WTC11 (cell line): ENCODE results near the gene KCNJ6. TPM values are rescaled to one million over a fixed set of nuclear protein-coding genes. Genes with fewer than 3 reads are reported as not detected.

Experiments used
- ATAC-seq: fragments of 200-7000 bp; cut with Tn5 transposase; 2 replicates; pipeline ENCODE4 v1.10.0; 2021; ENCODE audit warnings: mild to moderate bottlenecking, moderate library complexity
- CTCF ChIA-PET: fragments of 300-600 bp; sonication (Branson Sonifier 250); formaldehyde crosslinking; loops from one replicate; lab custom pipeline; 2021; ENCODE audit warnings: antibody characterized with exemption; lab: Charles Lee
- POLR2A ChIA-PET: fragments of 350-600 bp; sonication (Branson Sonifier 250); formaldehyde crosslinking; loops from one replicate; lab custom pipeline; 2021; ENCODE audit warnings: antibody characterized with exemption; lab: Charles Lee
- DNase-seq: peaks from one replicate; pipeline ENCODE4 v3.0.0; 2021; ENCODE audit warnings: low spot score
- H3K27ac Mint-ChIP-seq: 2 replicates; pipeline ENCODE4 v1.8.0; 2021; ENCODE audit warnings: mixed read lengths
- H3K27me3 Mint-ChIP-seq: 2 replicates; pipeline ENCODE4 v1.8.0; 2021; ENCODE audit warnings: low read depth, mild to moderate bottlenecking, moderate library complexity, mixed read lengths
- H3K36me3 Mint-ChIP-seq: 2 replicates; pipeline ENCODE4 v1.8.0; 2021; ENCODE audit warnings: mixed read lengths
- H3K4me1 Mint-ChIP-seq: 2 replicates; pipeline ENCODE4 v1.8.0; 2022; ENCODE audit warnings: mixed read lengths
- H3K4me3 Mint-ChIP-seq: 2 replicates; pipeline ENCODE4 v1.8.0; 2021; ENCODE audit warnings: mild to moderate bottlenecking, moderate library complexity, mixed read lengths
- H3K9me3 Mint-ChIP-seq: 2 replicates; pipeline ENCODE4 v1.8.0; 2021; ENCODE audit warnings: mixed read lengths
- CREB1 ChIP-seq: sonication (generic); formaldehyde crosslinking; IDR thresholded peaks from 2 replicates; pipeline ENCODE4 v1.8.0; 2023; ENCODE audit warnings: mild to moderate bottlenecking, missing genetic modification reagents
- CREM ChIP-seq: sonication (generic); formaldehyde crosslinking; IDR thresholded peaks from 2 replicates; pipeline ENCODE4 v1.8.1; 2022; ENCODE audit warnings: mild to moderate bottlenecking, missing genetic modification reagents, moderate library complexity
- ELF4 ChIP-seq: sonication (generic); formaldehyde crosslinking; IDR thresholded peaks from 2 replicates; pipeline ENCODE4 v1.8.1; 2022; ENCODE audit warnings: low read depth, mild to moderate bottlenecking, moderate library complexity, missing genetic modification reagents
- GTF2I ChIP-seq: fragments of 250-450 bp; sonication (Bioruptor Pico); conservative IDR thresholded peaks from 2 replicates; pipeline ENCODE4 v1.4.0; 2021; ENCODE audit warnings: mild to moderate bottlenecking
- NR2C2 ChIP-seq: sonication (generic); formaldehyde crosslinking; IDR thresholded peaks from 2 replicates; pipeline ENCODE4 v1.8.0; 2022; ENCODE audit warnings: mild to moderate bottlenecking, missing genetic modification reagents
- RORB ChIP-seq: fragments of 250-450 bp; sonication (Bioruptor Pico); IDR thresholded peaks from 2 replicates; pipeline ENCODE4 v1.9.0; 2021; ENCODE audit warnings: mild to moderate bottlenecking
- SOX15 ChIP-seq: fragments of 250-450 bp; sonication (Bioruptor Pico); IDR thresholded peaks from 2 replicates; pipeline ENCODE4 v1.9.0; 2021; ENCODE audit warnings: mild to moderate bottlenecking
- TP53 ChIP-seq: sonication (generic); formaldehyde crosslinking; IDR thresholded peaks from 2 replicates; pipeline ENCODE4 v1.8.1; 2023; ENCODE audit warnings: mild to moderate bottlenecking, missing genetic modification reagents
- ZBTB21 ChIP-seq: sonication (generic); formaldehyde crosslinking; IDR thresholded peaks from 2 replicates; pipeline ENCODE4 v1.8.1; 2023; ENCODE audit warnings: mild to moderate bottlenecking, missing genetic modification reagents, borderline replicate concordance
- ZNF121 ChIP-seq: sonication (generic); formaldehyde crosslinking; IDR thresholded peaks from 2 replicates; pipeline ENCODE4 v1.8.0; 2023; ENCODE audit warnings: missing genetic modification reagents
- ZNF232 ChIP-seq: sonication (generic); formaldehyde crosslinking; IDR thresholded peaks from 2 replicates; pipeline ENCODE4 v1.8.0; 2022; ENCODE audit warnings: mild to moderate bottlenecking, missing genetic modification reagents
- ZNF263 ChIP-seq: sonication (generic); formaldehyde crosslinking; IDR thresholded peaks from 2 replicates; pipeline ENCODE4 v1.8.1; 2022; ENCODE audit warnings: low read depth, mild to moderate bottlenecking, moderate library complexity, missing genetic modification reagents
- ZNF671 ChIP-seq: fragments of 250-450 bp; sonication (Bioruptor Pico); IDR thresholded peaks from 2 replicates; pipeline ENCODE4 v1.8.0; 2021; ENCODE audit warnings: mild to moderate bottlenecking
- total RNA-seq: library from RNA; stranded (reverse); gene quantifications from 3 replicates; pipeline ENCODE4 v1.2.3, GENCODE V29; 2021
- TF ChIP-seq, protein P1 (sequence below): fragments of 250-450 bp; sonication (Bioruptor Pico); IDR thresholded peaks from 2 replicates; pipeline ENCODE4 v1.9.0; 2021; ENCODE audit warnings: mild to moderate bottlenecking, borderline replicate concordance
- TF ChIP-seq, protein P2 (sequence below): sonication (generic); formaldehyde crosslinking; conservative IDR thresholded peaks from 2 replicates; pipeline ENCODE4 v1.8.1; 2023; ENCODE audit warnings: mild to moderate bottlenecking, low read depth, missing genetic modification reagents, moderate library complexity
- TF ChIP-seq, protein P3 (sequence below): sonication (generic); formaldehyde crosslinking; IDR thresholded peaks from 2 replicates; pipeline ENCODE4 v1.8.1; 2023; ENCODE audit warnings: mild to moderate bottlenecking, missing genetic modification reagents
- TF ChIP-seq, protein P4 (sequence below): sonication (generic); formaldehyde crosslinking; IDR thresholded peaks from 2 replicates; pipeline ENCODE4 v1.8.0; 2022; ENCODE audit warnings: mild to moderate bottlenecking, missing genetic modification reagents
- TF ChIP-seq, protein P5 (sequence below): fragments of 250-450 bp; sonication (Bioruptor Pico); IDR thresholded peaks from 2 replicates; pipeline ENCODE4 v2.1.2; 2022; ENCODE audit warnings: mild to moderate bottlenecking, moderate library complexity
- TF ChIP-seq, protein P6 (sequence below): fragments of 250-450 bp; sonication (Bioruptor Pico); conservative IDR thresholded peaks from 2 replicates; pipeline ENCODE4 v1.9.0; 2021; ENCODE audit warnings: mild to moderate bottlenecking

KCNJ6 gene
- total RNA-seq, 1 experiment from 2014 or later: 0.35 TPM

DNA sequence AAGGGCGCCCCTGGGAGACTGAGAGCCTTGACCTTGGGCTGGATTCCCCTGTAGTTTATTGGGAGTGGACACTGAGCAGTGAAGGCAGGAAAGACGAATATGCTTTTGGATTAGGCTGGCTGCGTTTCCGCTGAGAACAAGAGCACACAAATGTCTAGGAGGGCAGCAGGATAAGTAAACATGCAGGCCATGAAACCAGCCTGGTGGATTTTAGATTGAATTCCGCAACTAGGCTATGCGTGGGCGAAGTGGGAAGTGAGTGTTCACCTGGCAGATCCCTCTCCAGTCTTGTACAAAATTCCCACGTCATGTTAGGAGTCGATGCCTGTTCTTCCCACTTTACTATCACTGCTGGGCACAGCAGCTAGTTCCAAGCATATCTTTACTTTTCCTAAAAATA lies 21.4 kb upstream of the KCNJ6 start:
- Mint-ChIP-seq H3K9me3 (peaks cover 25% of the 10 kb centered on the region), H3K36me3 (peaks cover 8% of the 10 kb centered on the region), H3K27me3 (peaks cover 4% of the 10 kb centered on the region; the same call in 1 of the 2 replicates), H3K4me1 (no peaks in the 10 kb centered on the region), H3K4me3 (no peak overlapping the region), H3K27ac (no peak overlapping the region)
- ChIA-PET POLR2A (interaction anchor here (0.7 kb wide), 1 partner anchor 661 kb away, joined by 10 read pairs; no protein-coding TSS in a partner anchor), CTCF (interaction anchor here (1.4 kb wide), 1 partner anchor 237 kb away, joined by 3 read pairs; no protein-coding TSS in a partner anchor)
- DNase-seq (no peak), ATAC-seq (no peak)
- TF ChIP-seq ELF4 (CRISPR knock-in tag): no peak
- TF ChIP-seq, protein P1, sequence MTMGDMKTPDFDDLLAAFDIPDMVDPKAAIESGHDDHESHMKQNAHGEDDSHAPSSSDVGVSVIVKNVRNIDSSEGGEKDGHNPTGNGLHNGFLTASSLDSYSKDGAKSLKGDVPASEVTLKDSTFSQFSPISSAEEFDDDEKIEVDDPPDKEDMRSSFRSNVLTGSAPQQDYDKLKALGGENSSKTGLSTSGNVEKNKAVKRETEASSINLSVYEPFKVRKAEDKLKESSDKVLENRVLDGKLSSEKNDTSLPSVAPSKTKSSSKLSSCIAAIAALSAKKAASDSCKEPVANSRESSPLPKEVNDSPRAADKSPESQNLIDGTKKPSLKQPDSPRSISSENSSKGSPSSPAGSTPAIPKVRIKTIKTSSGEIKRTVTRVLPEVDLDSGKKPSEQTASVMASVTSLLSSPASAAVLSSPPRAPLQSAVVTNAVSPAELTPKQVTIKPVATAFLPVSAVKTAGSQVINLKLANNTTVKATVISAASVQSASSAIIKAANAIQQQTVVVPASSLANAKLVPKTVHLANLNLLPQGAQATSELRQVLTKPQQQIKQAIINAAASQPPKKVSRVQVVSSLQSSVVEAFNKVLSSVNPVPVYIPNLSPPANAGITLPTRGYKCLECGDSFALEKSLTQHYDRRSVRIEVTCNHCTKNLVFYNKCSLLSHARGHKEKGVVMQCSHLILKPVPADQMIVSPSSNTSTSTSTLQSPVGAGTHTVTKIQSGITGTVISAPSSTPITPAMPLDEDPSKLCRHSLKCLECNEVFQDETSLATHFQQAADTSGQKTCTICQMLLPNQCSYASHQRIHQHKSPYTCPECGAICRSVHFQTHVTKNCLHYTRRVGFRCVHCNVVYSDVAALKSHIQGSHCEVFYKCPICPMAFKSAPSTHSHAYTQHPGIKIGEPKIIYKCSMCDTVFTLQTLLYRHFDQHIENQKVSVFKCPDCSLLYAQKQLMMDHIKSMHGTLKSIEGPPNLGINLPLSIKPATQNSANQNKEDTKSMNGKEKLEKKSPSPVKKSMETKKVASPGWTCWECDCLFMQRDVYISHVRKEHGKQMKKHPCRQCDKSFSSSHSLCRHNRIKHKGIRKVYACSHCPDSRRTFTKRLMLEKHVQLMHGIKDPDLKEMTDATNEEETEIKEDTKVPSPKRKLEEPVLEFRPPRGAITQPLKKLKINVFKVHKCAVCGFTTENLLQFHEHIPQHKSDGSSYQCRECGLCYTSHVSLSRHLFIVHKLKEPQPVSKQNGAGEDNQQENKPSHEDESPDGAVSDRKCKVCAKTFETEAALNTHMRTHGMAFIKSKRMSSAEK: no peak

DNA sequence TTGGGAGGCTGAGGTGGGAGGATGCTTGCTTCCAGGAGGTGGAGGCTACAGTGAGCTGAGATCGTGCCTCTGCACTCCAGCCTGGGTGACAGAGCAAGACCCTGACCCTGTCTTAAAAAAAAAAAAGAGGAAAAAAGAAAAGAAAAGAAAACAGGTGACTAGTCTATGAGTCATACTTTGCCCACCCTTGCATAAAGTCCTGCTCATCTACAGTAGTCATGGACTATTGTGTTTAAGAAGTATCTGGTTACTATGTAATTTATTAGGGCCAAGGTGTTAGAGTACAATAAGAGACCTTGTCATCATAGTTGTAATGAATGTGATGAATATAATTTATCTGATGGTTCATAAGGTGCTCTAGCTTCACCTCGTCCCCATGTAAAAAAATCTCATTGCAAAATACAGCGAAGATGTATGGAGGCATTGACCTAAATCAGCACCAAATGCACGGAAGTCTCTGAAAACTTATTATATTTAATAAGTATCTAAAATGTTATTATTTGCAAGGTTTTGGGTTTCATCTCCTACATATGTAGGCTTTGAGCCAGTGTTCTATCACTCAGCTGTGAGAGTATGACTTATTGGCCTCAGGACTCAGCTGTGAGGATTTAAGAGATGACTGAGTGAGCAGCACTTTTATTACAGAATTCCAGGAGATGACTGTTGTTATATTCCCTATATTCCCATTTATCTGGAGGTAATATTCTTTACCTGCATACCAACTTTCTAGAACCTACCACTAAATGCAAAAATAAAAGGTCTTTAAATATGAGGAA lies 19.9 kb upstream of the KCNJ6 start:
- Mint-ChIP-seq H3K9me3 (peaks cover 37% of the 10 kb centered on the region), H3K27ac (no peak overlapping the region), H3K27me3 (peaks cover 7% of the 10 kb centered on the region; the same call in 1 of the 2 replicates), H3K36me3 (peaks cover 8% of the 10 kb centered on the region), H3K4me3 (no peak overlapping the region), H3K4me1 (no peaks in the 10 kb centered on the region)
- DNase-seq: no peak
- TF ChIP-seq ZNF671 (CRISPR knock-in tag): no peak
- TF ChIP-seq GTF2I: no peak
- TF ChIP-seq TP53 (CRISPR knock-in tag): no peak
- TF ChIP-seq NR2C2 (CRISPR knock-in tag): no peak
- TF ChIP-seq CREB1 (CRISPR knock-in tag): no peak
- TF ChIP-seq CREM (CRISPR knock-in tag): no peak
- POLR2A ChIA-PET: no interaction called here
- CTCF ChIA-PET: no interaction called here
- no peak for ATAC-seq

DNA sequence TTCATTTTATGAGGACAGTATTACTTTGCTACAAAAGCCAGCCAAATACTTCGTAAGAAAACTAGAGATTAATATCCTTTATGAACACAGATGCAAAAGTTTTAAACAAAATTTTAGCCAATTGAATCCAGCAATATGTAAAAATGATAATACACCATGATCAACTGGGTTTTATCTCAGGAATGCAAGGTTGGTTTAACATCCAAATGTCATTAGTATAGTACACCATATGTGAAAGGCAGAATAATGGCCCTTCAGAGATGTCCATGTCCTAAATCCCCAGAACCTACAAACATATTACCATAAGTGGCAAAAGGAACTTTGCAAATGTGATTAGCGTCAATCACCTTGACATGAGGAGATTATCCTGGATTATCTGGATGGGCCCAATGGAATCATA lies 16.7 kb upstream of the KCNJ6 start:
- peaks cover 7% of the 10 kb centered on the region; the same call in 1 of the 2 replicates for H3K27me3 Mint-ChIP-seq
- H3K4me1 Mint-ChIP-seq: no peaks in the 10 kb centered on the region
- H3K36me3 Mint-ChIP-seq: peaks cover 4% of the 10 kb centered on the region
- ChIA-PET CTCF (interaction anchor here (1.0 kb wide), 1 partner anchor 16 kb away, joined by 3 read pairs; no protein-coding TSS in a partner anchor), POLR2A (no interaction called here)
- ATAC-seq (no peak), DNase-seq (no peak)
- H3K27ac Mint-ChIP-seq: no peak overlapping the region
- H3K4me3 Mint-ChIP-seq: no peak overlapping the region
- H3K9me3 Mint-ChIP-seq: peaks cover 29% of the 10 kb centered on the region
- TF ChIP-seq, protein P2, sequence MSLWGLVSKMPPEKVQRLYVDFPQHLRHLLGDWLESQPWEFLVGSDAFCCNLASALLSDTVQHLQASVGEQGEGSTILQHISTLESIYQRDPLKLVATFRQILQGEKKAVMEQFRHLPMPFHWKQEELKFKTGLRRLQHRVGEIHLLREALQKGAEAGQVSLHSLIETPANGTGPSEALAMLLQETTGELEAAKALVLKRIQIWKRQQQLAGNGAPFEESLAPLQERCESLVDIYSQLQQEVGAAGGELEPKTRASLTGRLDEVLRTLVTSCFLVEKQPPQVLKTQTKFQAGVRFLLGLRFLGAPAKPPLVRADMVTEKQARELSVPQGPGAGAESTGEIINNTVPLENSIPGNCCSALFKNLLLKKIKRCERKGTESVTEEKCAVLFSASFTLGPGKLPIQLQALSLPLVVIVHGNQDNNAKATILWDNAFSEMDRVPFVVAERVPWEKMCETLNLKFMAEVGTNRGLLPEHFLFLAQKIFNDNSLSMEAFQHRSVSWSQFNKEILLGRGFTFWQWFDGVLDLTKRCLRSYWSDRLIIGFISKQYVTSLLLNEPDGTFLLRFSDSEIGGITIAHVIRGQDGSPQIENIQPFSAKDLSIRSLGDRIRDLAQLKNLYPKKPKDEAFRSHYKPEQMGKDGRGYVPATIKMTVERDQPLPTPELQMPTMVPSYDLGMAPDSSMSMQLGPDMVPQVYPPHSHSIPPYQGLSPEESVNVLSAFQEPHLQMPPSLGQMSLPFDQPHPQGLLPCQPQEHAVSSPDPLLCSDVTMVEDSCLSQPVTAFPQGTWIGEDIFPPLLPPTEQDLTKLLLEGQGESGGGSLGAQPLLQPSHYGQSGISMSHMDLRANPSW (CRISPR knock-in tag): no peak
- TF ChIP-seq, protein P3, sequence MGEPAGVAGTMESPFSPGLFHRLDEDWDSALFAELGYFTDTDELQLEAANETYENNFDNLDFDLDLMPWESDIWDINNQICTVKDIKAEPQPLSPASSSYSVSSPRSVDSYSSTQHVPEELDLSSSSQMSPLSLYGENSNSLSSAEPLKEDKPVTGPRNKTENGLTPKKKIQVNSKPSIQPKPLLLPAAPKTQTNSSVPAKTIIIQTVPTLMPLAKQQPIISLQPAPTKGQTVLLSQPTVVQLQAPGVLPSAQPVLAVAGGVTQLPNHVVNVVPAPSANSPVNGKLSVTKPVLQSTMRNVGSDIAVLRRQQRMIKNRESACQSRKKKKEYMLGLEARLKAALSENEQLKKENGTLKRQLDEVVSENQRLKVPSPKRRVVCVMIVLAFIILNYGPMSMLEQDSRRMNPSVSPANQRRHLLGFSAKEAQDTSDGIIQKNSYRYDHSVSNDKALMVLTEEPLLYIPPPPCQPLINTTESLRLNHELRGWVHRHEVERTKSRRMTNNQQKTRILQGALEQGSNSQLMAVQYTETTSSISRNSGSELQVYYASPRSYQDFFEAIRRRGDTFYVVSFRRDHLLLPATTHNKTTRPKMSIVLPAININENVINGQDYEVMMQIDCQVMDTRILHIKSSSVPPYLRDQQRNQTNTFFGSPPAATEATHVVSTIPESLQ (CRISPR knock-in tag): no peak
- TF ChIP-seq ZNF263 (CRISPR knock-in tag) (no peak), CREB1 (CRISPR knock-in tag) (no peak), ZNF232 (CRISPR knock-in tag) (no peak), RORB (no peak), ZBTB21 (no peak), SOX15 (CRISPR knock-in tag) (no peak), ZNF121 (no peak), TP53 (CRISPR knock-in tag) (no peak)
- TF ChIP-seq, protein P4, sequence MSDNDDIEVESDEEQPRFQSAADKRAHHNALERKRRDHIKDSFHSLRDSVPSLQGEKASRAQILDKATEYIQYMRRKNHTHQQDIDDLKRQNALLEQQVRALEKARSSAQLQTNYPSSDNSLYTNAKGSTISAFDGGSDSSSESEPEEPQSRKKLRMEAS (CRISPR knock-in tag): no peak
- TF ChIP-seq, protein P5, sequence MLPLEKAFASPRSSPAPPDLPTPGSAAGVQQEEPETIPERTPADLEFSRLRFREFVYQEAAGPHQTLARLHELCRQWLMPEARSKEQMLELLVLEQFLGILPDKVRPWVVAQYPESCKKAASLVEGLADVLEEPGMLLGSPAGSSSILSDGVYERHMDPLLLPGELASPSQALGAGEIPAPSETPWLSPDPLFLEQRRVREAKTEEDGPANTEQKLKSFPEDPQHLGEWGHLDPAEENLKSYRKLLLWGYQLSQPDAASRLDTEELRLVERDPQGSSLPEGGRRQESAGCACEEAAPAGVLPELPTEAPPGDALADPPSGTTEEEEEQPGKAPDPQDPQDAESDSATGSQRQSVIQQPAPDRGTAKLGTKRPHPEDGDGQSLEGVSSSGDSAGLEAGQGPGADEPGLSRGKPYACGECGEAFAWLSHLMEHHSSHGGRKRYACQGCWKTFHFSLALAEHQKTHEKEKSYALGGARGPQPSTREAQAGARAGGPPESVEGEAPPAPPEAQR (CRISPR knock-in tag): no peak
- TF ChIP-seq, protein P6, sequence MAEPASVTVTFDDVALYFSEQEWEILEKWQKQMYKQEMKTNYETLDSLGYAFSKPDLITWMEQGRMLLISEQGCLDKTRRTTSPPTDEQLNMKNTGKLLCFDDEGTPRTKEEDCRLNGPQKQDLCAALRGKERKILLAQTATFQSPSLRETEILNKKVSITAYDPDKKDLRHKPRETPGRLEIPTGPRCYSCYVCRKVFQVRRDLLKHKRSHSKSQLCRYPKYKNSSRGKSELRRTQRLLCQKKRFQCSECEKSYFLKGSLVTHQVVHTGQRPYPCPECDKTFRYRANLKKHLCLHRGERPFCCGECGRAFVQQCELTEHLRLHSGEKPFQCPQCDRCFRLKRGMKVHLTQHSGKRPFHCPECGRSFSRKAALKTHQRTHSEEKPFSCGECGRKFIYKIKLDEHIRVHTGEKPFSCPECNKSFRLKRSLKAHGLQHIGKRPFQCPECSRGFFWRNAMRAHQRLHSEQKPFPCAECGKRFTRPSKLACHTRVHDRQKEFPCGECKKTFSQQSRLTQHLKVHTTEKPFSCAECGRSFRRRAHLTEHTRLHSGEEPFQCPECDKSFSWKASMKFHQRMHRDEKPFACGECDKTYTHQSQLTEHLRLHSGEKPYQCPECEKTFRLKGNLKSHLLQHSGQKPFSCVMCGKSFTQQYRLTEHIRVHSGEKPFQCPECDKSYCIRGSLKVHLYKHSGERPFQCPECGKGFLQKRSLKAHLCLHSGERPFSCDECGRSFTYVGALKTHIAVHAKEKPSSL: no peak
